Cardiac fibroblast (primary cell): ENCODE measurements around the gene NMNAT1.
"Not testable (repeated sequence)": the region's sequence is repeated elsewhere in the genome, so short reads cannot be mapped to it uniquely, and the experiment has no call there.

Experiments
- DNase-seq, 2 donors: peaks; one replicate each; pipeline versions ENCODE4 v3.0.0 to v3.0.0-alpha.2; 2010; ENCODE audit warnings: low read depth in 2 of 2
- H3K4me3 ChIP-seq, 2 donors: replicated peaks in 1 of 2; 1 replicate in 1 of 2; 2 replicates in 1 of 2; pipeline ENCODE4 v1.5.1; 2011; ENCODE audit warnings: low read depth in 2 of 2, low read length in 2 of 2, mild to moderate bottlenecking in 2 of 2, moderate library complexity in 1 of 2
- TF ChIP-seq, protein P1 (sequence below): IDR thresholded peaks from one replicate; pipeline ENCODE4 v1.5.1; 2011; ENCODE audit warnings: low read depth, mild to moderate bottlenecking, low read length, inconsistent platforms

Gene NMNAT1

DNA sequence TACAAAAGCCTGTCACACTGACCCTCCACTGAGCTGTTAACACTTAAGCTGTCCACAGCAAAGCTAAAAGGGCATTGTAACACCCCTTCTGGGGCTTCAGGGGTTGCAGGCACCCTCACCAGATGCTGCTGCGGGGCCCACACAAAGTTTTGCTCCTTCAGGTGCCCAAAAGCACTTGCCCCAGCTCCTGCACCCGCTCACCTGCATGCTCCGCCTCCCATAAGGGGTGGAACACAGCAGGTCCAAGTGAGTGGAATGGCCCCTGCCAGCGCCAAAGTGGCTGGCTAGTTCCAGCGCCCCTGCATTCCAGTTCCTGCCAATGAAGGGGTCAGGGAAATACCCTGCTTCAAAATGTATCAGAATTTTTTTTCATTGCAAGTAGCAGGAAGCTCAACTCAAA lies 46.5 kb downstream of the NMNAT1 start:
- TF ChIP-seq, protein P1, sequence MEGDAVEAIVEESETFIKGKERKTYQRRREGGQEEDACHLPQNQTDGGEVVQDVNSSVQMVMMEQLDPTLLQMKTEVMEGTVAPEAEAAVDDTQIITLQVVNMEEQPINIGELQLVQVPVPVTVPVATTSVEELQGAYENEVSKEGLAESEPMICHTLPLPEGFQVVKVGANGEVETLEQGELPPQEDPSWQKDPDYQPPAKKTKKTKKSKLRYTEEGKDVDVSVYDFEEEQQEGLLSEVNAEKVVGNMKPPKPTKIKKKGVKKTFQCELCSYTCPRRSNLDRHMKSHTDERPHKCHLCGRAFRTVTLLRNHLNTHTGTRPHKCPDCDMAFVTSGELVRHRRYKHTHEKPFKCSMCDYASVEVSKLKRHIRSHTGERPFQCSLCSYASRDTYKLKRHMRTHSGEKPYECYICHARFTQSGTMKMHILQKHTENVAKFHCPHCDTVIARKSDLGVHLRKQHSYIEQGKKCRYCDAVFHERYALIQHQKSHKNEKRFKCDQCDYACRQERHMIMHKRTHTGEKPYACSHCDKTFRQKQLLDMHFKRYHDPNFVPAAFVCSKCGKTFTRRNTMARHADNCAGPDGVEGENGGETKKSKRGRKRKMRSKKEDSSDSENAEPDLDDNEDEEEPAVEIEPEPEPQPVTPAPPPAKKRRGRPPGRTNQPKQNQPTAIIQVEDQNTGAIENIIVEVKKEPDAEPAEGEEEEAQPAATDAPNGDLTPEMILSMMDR: no peak
- H3K4me3 ChIP-seq: no peak overlapping the region
- no peak for DNase-seq

DNA sequence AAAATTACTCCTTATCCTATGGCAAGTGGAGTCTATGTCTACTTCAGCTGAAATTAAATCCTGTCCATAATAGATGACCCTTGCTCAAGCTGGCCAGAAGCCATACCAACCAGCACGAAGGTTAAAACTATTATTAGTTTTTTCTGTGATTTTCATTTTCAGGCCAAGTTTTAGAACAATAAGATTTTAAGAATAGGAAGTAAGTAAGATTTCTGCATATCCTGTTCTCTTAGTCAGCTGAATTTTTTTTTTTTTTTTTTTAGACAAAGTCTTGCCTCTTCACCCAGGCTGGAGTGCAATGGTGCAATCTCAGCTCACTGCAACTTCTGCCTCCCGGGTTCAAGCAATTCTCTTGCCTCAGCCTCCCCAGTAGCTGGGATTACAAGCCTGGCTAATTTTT lies 47.7 kb downstream of the NMNAT1 start:
- H3K4me3 ChIP-seq: no peak overlapping the region
- TF ChIP-seq, protein P1: no peak
- DNase-seq: peak; percentile 54 to 87

DNA sequence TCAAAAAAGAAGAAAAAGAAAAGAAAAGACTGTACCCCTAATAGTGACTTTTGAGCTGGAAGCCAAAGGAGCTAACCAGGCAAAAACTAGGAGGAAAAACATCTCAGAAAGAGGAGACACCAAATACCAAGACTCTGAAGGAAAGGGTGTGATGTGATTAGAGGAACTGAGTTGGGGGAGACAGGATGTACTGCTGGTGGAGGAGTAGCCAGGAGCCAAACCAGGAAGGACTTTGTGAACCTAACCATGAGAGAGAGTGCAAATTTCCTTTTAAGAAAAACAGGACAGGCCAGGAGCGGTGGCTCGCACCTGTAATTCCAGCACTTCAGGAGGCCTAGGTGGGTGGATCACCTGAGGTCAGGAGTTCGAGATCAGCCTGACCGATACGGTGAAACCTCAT lies 49.6 kb downstream of the NMNAT1 start:
- no peak for DNase-seq
- TF ChIP-seq, protein P1: no peak
- no peak overlapping the region for H3K4me3 ChIP-seq

DNA sequence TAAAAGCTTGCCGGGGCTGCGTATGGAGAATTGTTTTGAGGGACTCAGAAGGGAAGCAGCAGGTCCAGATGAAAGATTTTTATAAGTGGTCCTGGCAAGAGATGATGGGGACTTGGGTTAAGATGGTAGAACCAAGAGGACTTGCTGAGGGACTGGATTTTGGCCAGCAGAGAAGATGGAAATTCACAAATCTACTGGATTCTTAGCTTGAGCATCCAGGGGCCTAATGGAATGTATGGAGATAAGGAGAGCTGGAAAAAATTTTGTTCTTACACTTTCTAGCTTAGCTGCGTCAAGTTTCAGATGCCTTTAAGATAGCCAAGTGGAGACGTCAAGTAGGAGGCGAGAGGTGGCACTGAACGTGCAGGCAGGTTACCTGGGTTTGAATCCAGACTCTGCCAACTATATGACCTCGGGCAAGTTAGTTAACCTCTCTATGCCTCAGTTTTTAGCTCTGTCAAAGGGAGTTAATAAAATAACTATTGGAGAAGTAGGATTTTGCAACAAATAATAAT lies 50.3 kb downstream of the NMNAT1 start:
- H3K4me3 ChIP-seq: no peak overlapping the region
- peak in 1 of 2 donors; percentile 75 for DNase-seq
- TF ChIP-seq, protein P1: no peak

DNA sequence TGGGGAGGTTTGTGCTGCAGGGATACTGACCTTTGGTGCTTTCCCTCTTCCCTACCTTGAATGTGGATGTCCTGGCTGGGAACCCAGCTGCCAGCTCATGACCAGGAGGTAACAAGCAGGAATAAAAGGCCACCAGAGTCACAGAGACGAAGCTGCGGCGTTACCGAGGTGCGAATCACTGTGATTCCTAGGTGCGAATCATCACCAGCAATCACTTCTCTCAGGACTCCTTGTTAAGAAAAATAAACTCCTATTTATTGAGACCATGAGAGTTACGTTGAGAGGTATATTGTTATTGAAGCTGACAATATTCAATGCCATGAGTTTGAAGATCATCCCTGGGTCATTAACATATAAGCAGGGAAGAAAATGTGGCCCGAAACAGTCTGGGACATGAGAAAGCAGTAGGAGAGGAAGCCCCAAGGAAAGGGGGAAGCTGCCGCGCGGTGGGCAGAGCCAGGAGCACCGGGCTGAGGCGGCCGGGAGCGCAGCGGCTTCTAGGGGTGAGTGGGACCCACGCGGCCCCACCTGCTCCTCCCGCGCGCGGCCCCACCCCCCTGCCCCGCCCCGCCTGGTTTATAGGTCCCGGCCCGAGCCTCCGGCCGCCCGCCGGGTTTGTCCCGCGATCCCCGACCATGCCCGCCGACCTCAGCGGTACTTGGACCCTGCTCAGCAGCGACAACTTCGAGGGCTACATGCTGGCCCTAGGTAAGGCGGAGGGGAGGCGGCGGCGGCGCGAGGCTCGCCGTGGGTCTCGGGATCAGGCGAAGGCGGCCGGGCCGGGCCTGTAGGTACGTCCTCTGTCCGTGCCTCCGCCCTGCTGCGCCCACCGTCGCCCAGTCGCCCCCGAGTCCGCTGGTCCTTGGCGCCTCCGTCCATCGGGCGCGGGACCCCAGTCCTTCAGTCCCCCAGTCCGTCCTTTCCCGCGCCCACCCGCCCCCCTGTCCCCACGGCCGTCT lies 53.6 kb downstream of the NMNAT1 start, which contains the start of gene RBP7:
RBP7 (plus strand) TSS at position 605 of the 959 bp plus-strand sequence; CDS start at position 636, 31 bp downstream.
- TF ChIP-seq, protein P1: no peak
- no peak for DNase-seq
- peak within 1 kb of the TSS; percentile 30 to 31 for H3K4me3 ChIP-seq

DNA sequence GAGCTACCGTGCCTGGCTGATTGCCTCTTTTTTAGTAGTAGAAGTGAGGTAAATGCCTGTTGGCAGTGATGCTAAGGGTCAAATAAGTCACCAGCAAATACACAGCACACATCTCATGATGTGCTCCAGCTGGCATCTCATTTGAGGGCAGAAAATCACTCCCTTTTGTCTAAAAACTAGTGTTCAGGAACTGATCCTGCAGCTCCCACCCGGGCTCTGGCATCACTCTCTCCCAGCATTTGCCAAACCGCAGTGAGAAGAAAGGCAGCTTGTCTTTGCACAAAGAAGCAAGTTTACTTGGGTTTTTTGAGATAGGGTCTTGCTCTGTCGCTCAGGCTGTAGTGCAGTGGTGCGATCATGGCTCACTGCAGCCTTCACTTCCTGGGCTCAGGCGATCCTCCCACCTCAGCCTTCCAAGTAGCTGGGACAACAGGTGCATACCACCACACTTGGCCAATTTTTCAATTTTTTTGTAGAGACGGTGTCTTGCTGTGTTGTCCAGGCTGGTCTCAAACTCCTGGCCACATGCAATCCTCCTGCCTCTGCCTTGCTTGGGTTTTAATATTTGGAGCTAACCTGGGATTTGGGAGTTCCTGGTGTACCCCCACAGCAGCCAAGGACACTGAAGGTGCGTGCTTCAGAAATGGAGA lies 57.9 kb downstream of the NMNAT1 start:
- DNase-seq: peak in 1 of 2 donors; percentile 53
- H3K4me3 ChIP-seq: no peak overlapping the region
- TF ChIP-seq, protein P1: no peak

DNA sequence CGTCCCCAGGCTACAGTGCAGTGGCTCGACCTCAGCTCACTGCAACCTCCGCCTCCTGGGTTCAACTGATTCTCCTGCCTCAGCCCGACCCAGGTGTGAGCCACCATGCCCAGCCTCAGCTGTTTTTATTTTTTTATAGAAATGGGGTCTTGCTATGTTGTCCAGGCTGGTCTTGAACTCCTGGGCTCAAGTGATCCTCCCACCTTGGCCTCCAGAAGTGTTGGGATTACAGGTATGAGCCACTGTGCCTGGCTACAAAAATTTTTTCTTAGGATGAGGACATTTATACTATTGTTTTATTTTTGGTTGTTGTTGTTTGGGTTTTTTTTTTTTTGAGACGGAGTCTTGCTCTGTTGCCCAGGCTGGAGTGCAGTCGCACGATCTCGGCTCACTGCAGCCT lies 62.0 kb downstream of the NMNAT1 start:
- not testable (repeated sequence) for H3K4me3 ChIP-seq, DNase-seq
